Activated CD8-positive, alpha-beta T cell treated with anti-CD3 and anti-CD28 coated beads, Interleukin-2, amount 10 ng/mL, durations not matched to agents 7 days and 5 days (primary cell): Measurements from ENCODE around the gene AFF3. TPM values are rescaled to one million over a fixed set of nuclear protein-coding genes. Genes with fewer than 3 reads are reported as not detected.
"Not testable (repeated sequence)": the region's sequence is repeated elsewhere in the genome, so short reads cannot be mapped to it uniquely, and the experiment has no call there.

Source experiments
- ATAC-seq: fragments of 150-1000 bp; cut with Tn5 transposase; one replicate; pipeline ENCODE4 v1.10.0; 2021; ENCODE audit warnings: moderate library complexity
- CTCF ChIA-PET: fragments of 350-600 bp; sonication (Branson Sonifier 250); formaldehyde crosslinking; loops from one replicate; lab custom pipeline; 2021; ENCODE audit warnings: antibody characterized with exemption; lab: Charles Lee
- POLR2A ChIA-PET: fragments of 350-600 bp; sonication (Branson Sonifier 250); formaldehyde crosslinking; loops from one replicate; lab custom pipeline; 2021; ENCODE audit warnings: antibody characterized with exemption; lab: Charles Lee
- DNase-seq: peaks from one replicate; pipeline ENCODE4 v3.0.0-alpha.2; 2020
- H3K27ac Mint-ChIP-seq: one replicate; pipeline ENCODE4 v1.8.0; 2021; ENCODE audit warnings: mild to moderate bottlenecking, mixed read lengths
- H3K27me3 Mint-ChIP-seq: one replicate; pipeline ENCODE4 v1.8.0; 2021; ENCODE audit warnings: low read depth, mixed read lengths
- H3K36me3 Mint-ChIP-seq: one replicate; pipeline ENCODE4 v1.8.0; 2021; ENCODE audit warnings: low read depth, mixed read lengths
- H3K4me1 Mint-ChIP-seq: one replicate; pipeline ENCODE4 v1.8.0; 2021; ENCODE audit warnings: low read depth, mixed read lengths
- H3K4me3 Mint-ChIP-seq: one replicate; pipeline ENCODE4 v1.8.0; 2021; ENCODE audit warnings: mild to moderate bottlenecking, mixed read lengths
- H3K9me3 Mint-ChIP-seq: one replicate; pipeline ENCODE4 v1.8.0; 2022; ENCODE audit warnings: mixed read lengths; ENCODE audit not compliant: insufficient read depth
- total RNA-seq, 2 experiments: library from RNA; stranded (reverse); gene quantifications; one replicate each; pipeline ENCODE4 v1.2.3, GENCODE V29; 2021

The AFF3 gene
- total RNA-seq, 2 experiments from 2014 or later, result 7.1 to 7.9 TPM

DNA sequence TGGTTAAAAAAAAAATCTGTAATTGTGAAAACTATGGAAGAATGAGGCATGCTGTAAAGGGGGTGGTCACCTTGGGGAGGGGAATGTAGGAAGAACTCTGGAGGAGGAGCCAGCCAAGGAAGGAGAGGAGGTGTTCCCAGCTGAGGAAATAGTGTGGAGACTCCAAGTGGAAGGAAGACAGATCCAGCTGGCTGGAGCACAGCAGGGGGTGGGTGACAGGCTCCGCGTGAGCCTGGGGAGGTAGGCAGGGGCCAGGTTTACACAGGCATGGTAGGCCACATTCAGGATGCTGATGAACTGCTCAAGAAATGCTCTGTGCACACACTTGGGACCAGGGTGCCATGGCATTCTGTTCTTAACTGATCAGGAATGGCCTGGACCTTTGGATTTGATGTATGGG lies 16.8 kb downstream of the AFF3 start:
- H3K4me3 Mint-ChIP-seq, result no peak overlapping the region
- H3K27me3 Mint-ChIP-seq, result no peaks in the 10 kb centered on the region
- peaks cover 8% of the 10 kb centered on the region for H3K36me3 Mint-ChIP-seq
- ATAC-seq (no peak), DNase-seq (no peak)
- ChIA-PET CTCF (no interaction called here), POLR2A (interaction anchor here (1.3 kb wide), 1 partner anchor 19 kb away, joined by 3 read pairs; no protein-coding TSS in a partner anchor)
- H3K9me3 Mint-ChIP-seq, result no peaks in the 10 kb centered on the region
- H3K4me1 Mint-ChIP-seq, result no peaks in the 10 kb centered on the region
- H3K27ac Mint-ChIP-seq, result no peak overlapping the region

GRCh38 chr2:100124761-100125160 lies 17.6 kb downstream of the AFF3 start:
- no peaks in the 10 kb centered on the region for H3K27me3 Mint-ChIP-seq
- no peak for DNase-seq
- H3K36me3 Mint-ChIP-seq, result peaks cover 8% of the 10 kb centered on the region
- H3K27ac Mint-ChIP-seq, result no peak overlapping the region
- no peaks in the 10 kb centered on the region for H3K9me3 Mint-ChIP-seq
- H3K4me3 Mint-ChIP-seq, result no peak overlapping the region
- CTCF ChIA-PET, result no interaction called here
- H3K4me1 Mint-ChIP-seq, result no peaks in the 10 kb centered on the region
- POLR2A ChIA-PET, result interaction anchor here (1.3 kb wide), 1 partner anchor 18 kb away, joined by 3 read pairs; no protein-coding TSS in a partner anchor
- ATAC-seq, result no peak

- CTCF ChIA-PET, result no interaction called here
- peaks cover 16% of the 10 kb centered on the region for H3K36me3 Mint-ChIP-seq
- no peak for ATAC-seq
Measured at GRCh38 chr2:100121124-100121718, 21.2 kb downstream of the AFF3 start.

DNA sequence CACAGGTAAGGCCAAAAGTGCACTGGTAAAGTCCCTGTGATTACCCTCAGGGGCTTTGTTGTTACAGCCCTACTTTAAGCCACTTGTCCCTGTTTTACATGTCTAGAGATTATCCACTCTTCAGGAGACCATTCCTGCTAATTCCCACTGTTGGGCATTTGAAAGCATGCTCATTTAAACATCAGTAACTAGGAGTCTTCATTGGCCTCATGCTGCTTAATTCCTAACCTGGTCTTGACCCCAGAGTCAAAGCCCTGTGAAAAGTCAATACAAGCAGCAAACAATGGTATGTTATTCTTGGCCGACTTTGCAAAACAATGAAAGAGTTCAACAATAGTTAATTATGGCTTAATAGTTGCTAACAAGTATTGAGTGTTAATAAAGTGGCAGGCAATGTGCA lies 23.2 kb downstream of the AFF3 start:
- CTCF ChIA-PET, result no interaction called here
- Mint-ChIP-seq H3K27me3 (peaks cover 6% of the 10 kb centered on the region), H3K36me3 (peaks cover 16% of the 10 kb centered on the region), H3K4me1 (peaks cover 7% of the 10 kb centered on the region), H3K9me3 (peaks cover 15% of the 10 kb centered on the region), H3K27ac (no peak overlapping the region), H3K4me3 (no peak overlapping the region)
- DNase-seq (no peak), ATAC-seq (no peak)
- POLR2A ChIA-PET, result no interaction called here

More at GRCh38 chr2:100121124-100121718, 21.2 kb downstream of the AFF3 start:
- POLR2A ChIA-PET, result interaction anchor here (0.8 kb wide), 1 partner anchor 294 kb away, joined by 3 read pairs; no protein-coding TSS in a partner anchor
- H3K27ac Mint-ChIP-seq, result no peak overlapping the region
- DNase-seq, result no peak
- H3K27me3 Mint-ChIP-seq, result peaks cover 6% of the 10 kb centered on the region
- no peaks in the 10 kb centered on the region for H3K4me1 Mint-ChIP-seq
- H3K9me3 Mint-ChIP-seq, result peaks cover 15% of the 10 kb centered on the region
- no peak overlapping the region for H3K4me3 Mint-ChIP-seq

GRCh38 chr2:100113990-100114433 lies 28.4 kb downstream of the AFF3 start:
- POLR2A ChIA-PET, result no interaction called here
- Mint-ChIP-seq H3K27me3 (peaks cover 8% of the 10 kb centered on the region), H3K4me1 (peaks cover 23% of the 10 kb centered on the region), H3K36me3 (peaks cover 8% of the 10 kb centered on the region), H3K9me3 (peaks cover 15% of the 10 kb centered on the region), H3K4me3 (no peak overlapping the region), H3K27ac (peak overlapping the region; percentile 75)
- ATAC-seq, result peak; percentile 47
- no peak for DNase-seq
- CTCF ChIA-PET, result interaction anchor here (0.9 to 1.2 kb wide), 2 partner anchors 20 to 121 kb away, joined by 3 to 4 read pairs; no protein-coding TSS in a partner anchor

GRCh38 chr2:100110614-100111000 lies 31.8 kb downstream of the AFF3 start:
- peaks cover 27% of the 10 kb centered on the region for H3K27me3 Mint-ChIP-seq
- DNase-seq, result no peak
- H3K27ac Mint-ChIP-seq, result no peak overlapping the region
- H3K4me1 Mint-ChIP-seq, result peaks cover 26% of the 10 kb centered on the region
- ATAC-seq, result no peak
- H3K9me3 Mint-ChIP-seq, result no peaks in the 10 kb centered on the region
- CTCF ChIA-PET, result no interaction called here
- no peak overlapping the region for H3K4me3 Mint-ChIP-seq
- no peaks in the 10 kb centered on the region for H3K36me3 Mint-ChIP-seq
- POLR2A ChIA-PET, result no interaction called here

GRCh38 chr2:100109986-100110613 lies 32.3 kb downstream of the AFF3 start:
- H3K27me3 Mint-ChIP-seq, result peaks cover 31% of the 10 kb centered on the region
- ATAC-seq, result no peak

GRCh38 chr2:100108648-100109020 lies 33.8 kb downstream of the AFF3 start:
- H3K4me3 Mint-ChIP-seq, H3K9me3 Mint-ChIP-seq, CTCF ChIA-PET, H3K36me3 Mint-ChIP-seq, POLR2A ChIA-PET, ATAC-seq, H3K27ac Mint-ChIP-seq, DNase-seq: not testable (repeated sequence)
- H3K27me3 Mint-ChIP-seq, result peaks cover 31% of the 10 kb centered on the region
- H3K4me1 Mint-ChIP-seq, result peaks cover 17% of the 10 kb centered on the region

More at GRCh38 chr2:100109986-100110613, 32.3 kb downstream of the AFF3 start:
- no peak for DNase-seq
- POLR2A ChIA-PET, result no interaction called here
- H3K27ac Mint-ChIP-seq, result no peak overlapping the region
- CTCF ChIA-PET, result no interaction called here
- no peaks in the 10 kb centered on the region for H3K36me3 Mint-ChIP-seq
- peaks cover 30% of the 10 kb centered on the region for H3K4me1 Mint-ChIP-seq
- no peaks in the 10 kb centered on the region for H3K9me3 Mint-ChIP-seq
- no peak overlapping the region for H3K4me3 Mint-ChIP-seq

GRCh38 chr2:100107906-100108647 lies 34.3 kb downstream of the AFF3 start:
- ChIA-PET CTCF (interaction anchor here (1.8 kb wide), 1 partner anchor 8 kb away, joined by 4 read pairs; no protein-coding TSS in a partner anchor), POLR2A (no interaction called here)
- no peaks in the 10 kb centered on the region for H3K36me3 Mint-ChIP-seq
- no peak for ATAC-seq
- H3K27ac Mint-ChIP-seq, result no peak overlapping the region
- H3K4me3 Mint-ChIP-seq, result no peak overlapping the region
- H3K9me3 Mint-ChIP-seq, result no peaks in the 10 kb centered on the region
- DNase-seq, result no peak
- peaks cover 12% of the 10 kb centered on the region for H3K4me1 Mint-ChIP-seq
- H3K27me3 Mint-ChIP-seq, result peaks cover 32% of the 10 kb centered on the region

GRCh38 chr2:100107440-100107839 lies 35.0 kb downstream of the AFF3 start:
- Mint-ChIP-seq H3K27ac (no peak overlapping the region), H3K27me3 (peaks cover 33% of the 10 kb centered on the region), H3K36me3 (no peaks in the 10 kb centered on the region), H3K4me3 (no peak overlapping the region), H3K9me3 (no peaks in the 10 kb centered on the region), H3K4me1 (peaks cover 8% of the 10 kb centered on the region)
- CTCF ChIA-PET, result interaction anchor here (1.8 kb wide), 1 partner anchor 8 kb away, joined by 4 read pairs; no protein-coding TSS in a partner anchor
- DNase-seq (no peak), ATAC-seq (no peak)
- POLR2A ChIA-PET, result no interaction called here

GRCh38 chr2:100106460-100106859 lies 35.9 kb downstream of the AFF3 start:
- ATAC-seq (no peak), DNase-seq (no peak)
- Mint-ChIP-seq H3K9me3 (no peaks in the 10 kb centered on the region), H3K27ac (no peak overlapping the region), H3K4me3 (no peak overlapping the region), H3K36me3 (no peaks in the 10 kb centered on the region), H3K27me3 (peaks cover 33% of the 10 kb centered on the region), H3K4me1 (peaks cover 7% of the 10 kb centered on the region)
- ChIA-PET CTCF (interaction anchor here (1.8 kb wide), 1 partner anchor 9 kb away, joined by 4 read pairs; no protein-coding TSS in a partner anchor), POLR2A (interaction anchor here (0.8 kb wide), 1 partner anchor 18 kb away, joined by 3 read pairs; no protein-coding TSS in a partner anchor)
